ENCODE measurements around the gene HIVEP3. TPM values are rescaled to one million over a fixed set of nuclear protein-coding genes. Genes with fewer than 3 reads are reported as not detected.

Gene HIVEP3
- total RNA-seq, 5 donors from 2014 or later (not counting 1 experiment from before 2014, with no cell fraction given): 7.0 to 15.3 (median 8.8) TPM

GRCh38 chr1:41942278-41942677, 23.6 kb upstream of the HIVEP3 start:
- peaks cover 33% of the 10 kb centered on the region for H3K36me3 Mint-ChIP-seq
- no peak for ATAC-seq (replicated peaks in 1 of 4)
- Histone ChIP-seq H3K27me3 (replicated peaks in 1 of 2; ENCODE audit: control insufficient read depth in 2 of 2, extremely low read depth in 1 of 2, insufficient read depth in 2 of 2, low read length in 1 of 2) (no peaks in the 10 kb centered on the region), H3K4me3 (ENCODE audit: control insufficient read depth in 1 of 2, extremely low read depth in 1 of 2, low read length in 1 of 2) (no peak overlapping the region), H3K4me1 (ENCODE audit: control insufficient read depth in 1 of 2, extremely low read depth in 1 of 2, insufficient read depth in 2 of 2, low read length in 2 of 2) (no peaks in the 10 kb centered on the region), H3K27ac (ENCODE audit: low read length) (no peak overlapping the region), H3K36me3 (ENCODE audit: control insufficient read depth in 2 of 2, extremely low read depth in 1 of 2, insufficient read depth in 1 of 2, low read length in 1 of 2) (no peaks in the 10 kb centered on the region), H3K9me3 (peaks cover 2% of the 10 kb centered on the region)
- H3K4me3 Mint-ChIP-seq: no peak overlapping the region
- peaks cover 0 to 7% (median 0%) of the 10 kb centered on the region in 3 donors for H3K4me1 Mint-ChIP-seq
- peaks cover 4 to 8% (median 6%) of the 10 kb centered on the region in 3 donors for H3K9me3 Mint-ChIP-seq
- no peak for DNase-seq
- ChIA-PET POLR2A (no interaction called here), CTCF (no interaction called here)
- H3K27me3 Mint-ChIP-seq: no peaks in the 10 kb centered on the region
- H3K27ac Mint-ChIP-seq: no peak overlapping the region

- Mint-ChIP-seq H3K4me1 (peaks cover 0 to 7% (median 0%) of the 10 kb centered on the region in 3 donors), H3K27me3 (no peaks in the 10 kb centered on the region), H3K36me3 (peaks cover 33% of the 10 kb centered on the region), H3K4me3 (no peak overlapping the region), H3K9me3 (peaks cover 4 to 8% (median 6%) of the 10 kb centered on the region in 3 donors), H3K27ac (no peak overlapping the region)
- H3K27ac ChIP-seq (ENCODE audit: low read length): no peak overlapping the region
- no peak overlapping the region for H3K4me3 ChIP-seq (ENCODE audit: control insufficient read depth in 1 of 2, extremely low read depth in 1 of 2, low read length in 1 of 2)
- ATAC-seq (replicated peaks in 1 of 4): no peak
- H3K36me3 ChIP-seq (ENCODE audit: control insufficient read depth in 2 of 2, extremely low read depth in 1 of 2, insufficient read depth in 1 of 2, low read length in 1 of 2): no peaks in the 10 kb centered on the region
- no peaks in the 10 kb centered on the region for H3K4me1 ChIP-seq (ENCODE audit: control insufficient read depth in 1 of 2, extremely low read depth in 1 of 2, insufficient read depth in 2 of 2, low read length in 2 of 2)
- ChIA-PET POLR2A (interaction anchor here in 1 of 2 donors (0.5 kb wide), 1 partner anchor 1617 kb away, joined by 7 read pairs; no protein-coding TSS in a partner anchor), CTCF (no interaction called here)
- no peak for DNase-seq
- H3K27me3 ChIP-seq (replicated peaks in 1 of 2; ENCODE audit: control insufficient read depth in 2 of 2, extremely low read depth in 1 of 2, insufficient read depth in 2 of 2, low read length in 1 of 2): no peaks in the 10 kb centered on the region
- no CpG with 5 or more reads among the region's 1 CpG for WGBS (ENCODE audit: insufficient coverage)
- peaks cover 2% of the 10 kb centered on the region for H3K9me3 ChIP-seq
Measured at GRCh38 chr1:41941381-41941780, 22.7 kb upstream of the HIVEP3 start.

GRCh38 chr1:41939194-41939593, 20.5 kb upstream of the HIVEP3 start:
- Mint-ChIP-seq H3K27me3 (no peaks in the 10 kb centered on the region), H3K27ac (no peak overlapping the region), H3K4me1 (peaks cover 2 to 7% (median 6%) of the 10 kb centered on the region in 3 donors), H3K4me3 (no peak overlapping the region), H3K9me3 (peaks cover 4 to 5% (median 5%) of the 10 kb centered on the region in 3 donors), H3K36me3 (peaks cover 31% of the 10 kb centered on the region)
- Histone ChIP-seq H3K4me3 (ENCODE audit: control insufficient read depth in 1 of 2, extremely low read depth in 1 of 2, low read length in 1 of 2) (no peak overlapping the region), H3K9me3 (no peaks in the 10 kb centered on the region), H3K4me1 (ENCODE audit: control insufficient read depth in 1 of 2, extremely low read depth in 1 of 2, insufficient read depth in 2 of 2, low read length in 2 of 2) (no peaks in the 10 kb centered on the region), H3K27ac (ENCODE audit: low read length) (no peak overlapping the region), H3K36me3 (ENCODE audit: control insufficient read depth in 2 of 2, extremely low read depth in 1 of 2, insufficient read depth in 1 of 2, low read length in 1 of 2) (no peaks in the 10 kb centered on the region), H3K27me3 (replicated peaks in 1 of 2; ENCODE audit: control insufficient read depth in 2 of 2, extremely low read depth in 1 of 2, insufficient read depth in 2 of 2, low read length in 1 of 2) (no peaks in the 10 kb centered on the region)
- 93% methylated on average over 2 of the region's 5 CpGs for WGBS (ENCODE audit: insufficient coverage)
- ChIA-PET CTCF (no interaction called here), POLR2A (no interaction called here)
- ATAC-seq (replicated peaks in 1 of 4): no peak
- no peak for DNase-seq

- ChIA-PET CTCF (no interaction called here), POLR2A (no interaction called here)
- H3K4me1 ChIP-seq (ENCODE audit: control insufficient read depth in 1 of 2, extremely low read depth in 1 of 2, insufficient read depth in 2 of 2, low read length in 2 of 2): no peaks in the 10 kb centered on the region
- Mint-ChIP-seq H3K4me3 (no peak overlapping the region), H3K4me1 (peaks cover 2 to 6% (median 5%) of the 10 kb centered on the region in 3 donors), H3K9me3 (peaks cover 0 to 5% (median 0%) of the 10 kb centered on the region in 3 donors), H3K36me3 (peaks cover 23% of the 10 kb centered on the region), H3K27me3 (no peaks in the 10 kb centered on the region), H3K27ac (no peak overlapping the region)
- H3K9me3 ChIP-seq: no peaks in the 10 kb centered on the region
- no peak for DNase-seq
- no peak overlapping the region for H3K4me3 ChIP-seq (ENCODE audit: control insufficient read depth in 1 of 2, extremely low read depth in 1 of 2, low read length in 1 of 2)
- no peaks in the 10 kb centered on the region for H3K36me3 ChIP-seq (ENCODE audit: control insufficient read depth in 2 of 2, extremely low read depth in 1 of 2, insufficient read depth in 1 of 2, low read length in 1 of 2)
- no peaks in the 10 kb centered on the region for H3K27me3 ChIP-seq (replicated peaks in 1 of 2; ENCODE audit: control insufficient read depth in 2 of 2, extremely low read depth in 1 of 2, insufficient read depth in 2 of 2, low read length in 1 of 2)
- WGBS (ENCODE audit: insufficient coverage): no CpG with 5 or more reads among the region's 2 CpGs
- no peak for ATAC-seq (replicated peaks in 1 of 4)
- no peak overlapping the region for H3K27ac ChIP-seq (ENCODE audit: low read length)
Measured at GRCh38 chr1:41936107-41936506, 17.4 kb upstream of the HIVEP3 start.

GRCh38 chr1:41935226-41935625, 16.5 kb upstream of the HIVEP3 start:
- Mint-ChIP-seq H3K9me3 (peaks cover 0 to 5% (median 0%) of the 10 kb centered on the region in 3 donors), H3K27me3 (no peaks in the 10 kb centered on the region), H3K4me1 (peaks cover 0 to 6% (median 2%) of the 10 kb centered on the region in 3 donors), H3K4me3 (no peak overlapping the region), H3K36me3 (peaks cover 21% of the 10 kb centered on the region), H3K27ac (no peak overlapping the region)
- Histone ChIP-seq H3K27me3 (replicated peaks in 1 of 2; ENCODE audit: control insufficient read depth in 2 of 2, extremely low read depth in 1 of 2, insufficient read depth in 2 of 2, low read length in 1 of 2) (no peaks in the 10 kb centered on the region), H3K36me3 (ENCODE audit: control insufficient read depth in 2 of 2, extremely low read depth in 1 of 2, insufficient read depth in 1 of 2, low read length in 1 of 2) (no peaks in the 10 kb centered on the region), H3K4me1 (ENCODE audit: control insufficient read depth in 1 of 2, extremely low read depth in 1 of 2, insufficient read depth in 2 of 2, low read length in 2 of 2) (no peaks in the 10 kb centered on the region), H3K9me3 (no peaks in the 10 kb centered on the region), H3K4me3 (ENCODE audit: control insufficient read depth in 1 of 2, extremely low read depth in 1 of 2, low read length in 1 of 2) (no peak overlapping the region), H3K27ac (ENCODE audit: low read length) (no peak overlapping the region)
- DNase-seq: no peak
- ATAC-seq (replicated peaks in 1 of 4): no peak
- POLR2A ChIA-PET: no interaction called here
- CTCF ChIA-PET: no interaction called here
- no CpG with 5 or more reads among the region's 1 CpG for WGBS (ENCODE audit: insufficient coverage)

GRCh38 chr1:41933106-41933505, 14.4 kb upstream of the HIVEP3 start:
- DNase-seq: no peak
- Histone ChIP-seq H3K4me1 (ENCODE audit: control insufficient read depth in 1 of 2, extremely low read depth in 1 of 2, insufficient read depth in 2 of 2, low read length in 2 of 2) (no peaks in the 10 kb centered on the region), H3K27ac (ENCODE audit: low read length) (no peak overlapping the region), H3K36me3 (ENCODE audit: control insufficient read depth in 2 of 2, extremely low read depth in 1 of 2, insufficient read depth in 1 of 2, low read length in 1 of 2) (no peaks in the 10 kb centered on the region), H3K27me3 (replicated peaks in 1 of 2; ENCODE audit: control insufficient read depth in 2 of 2, extremely low read depth in 1 of 2, insufficient read depth in 2 of 2, low read length in 1 of 2) (no peaks in the 10 kb centered on the region), H3K4me3 (ENCODE audit: control insufficient read depth in 1 of 2, extremely low read depth in 1 of 2, low read length in 1 of 2) (no peak overlapping the region), H3K9me3 (no peaks in the 10 kb centered on the region)
- CTCF ChIA-PET: no interaction called here
- Mint-ChIP-seq H3K27me3 (no peaks in the 10 kb centered on the region), H3K4me1 (peaks cover 0 to 6% (median 2%) of the 10 kb centered on the region in 3 donors), H3K27ac (no peak overlapping the region), H3K4me3 (no peak overlapping the region), H3K9me3 (peaks cover 0 to 8% (median 0%) of the 10 kb centered on the region in 3 donors), H3K36me3 (peaks cover 10% of the 10 kb centered on the region)
- POLR2A ChIA-PET: interaction anchor here in 1 of 2 donors (0.5 kb wide), 1 partner anchor 833 kb away, joined by 9 read pairs; no protein-coding TSS in a partner anchor
- no CpG with 5 or more reads among the region's 1 CpG for WGBS (ENCODE audit: insufficient coverage)
- no peak for ATAC-seq (replicated peaks in 1 of 4)

- Mint-ChIP-seq H3K27me3 (no peaks in the 10 kb centered on the region), H3K4me3 (no peak overlapping the region), H3K27ac (no peak overlapping the region), H3K4me1 (peaks cover 0 to 6% (median 2%) of the 10 kb centered on the region in 3 donors), H3K9me3 (peaks cover 0 to 8% (median 0%) of the 10 kb centered on the region in 3 donors), H3K36me3 (peaks cover 7% of the 10 kb centered on the region)
- H3K4me1 ChIP-seq (ENCODE audit: control insufficient read depth in 1 of 2, extremely low read depth in 1 of 2, insufficient read depth in 2 of 2, low read length in 2 of 2): no peaks in the 10 kb centered on the region
- H3K27me3 ChIP-seq (replicated peaks in 1 of 2; ENCODE audit: control insufficient read depth in 2 of 2, extremely low read depth in 1 of 2, insufficient read depth in 2 of 2, low read length in 1 of 2): no peaks in the 10 kb centered on the region
- ATAC-seq (replicated peaks in 1 of 4) (no peak), DNase-seq (no peak)
- no CpG with 5 or more reads among the region's 3 CpGs for WGBS (ENCODE audit: insufficient coverage)
- CTCF ChIA-PET: no interaction called here
- POLR2A ChIA-PET: no interaction called here
- no peak overlapping the region for H3K4me3 ChIP-seq (ENCODE audit: control insufficient read depth in 1 of 2, extremely low read depth in 1 of 2, low read length in 1 of 2)
- H3K36me3 ChIP-seq (ENCODE audit: control insufficient read depth in 2 of 2, extremely low read depth in 1 of 2, insufficient read depth in 1 of 2, low read length in 1 of 2): no peaks in the 10 kb centered on the region
- H3K9me3 ChIP-seq: no peaks in the 10 kb centered on the region
- H3K27ac ChIP-seq (ENCODE audit: low read length): no peak overlapping the region
Measured at GRCh38 chr1:41931578-41931977, 12.9 kb upstream of the HIVEP3 start.

Data from T-cell (primary cell).